CD4-positive, alpha-beta T cell (primary cell): ENCODE measurements around the gene ADAD2. TPM values are rescaled to one million over a fixed set of nuclear protein-coding genes. Genes with fewer than 3 reads are reported as not detected.

Source experiments
- ATAC-seq: fragments of 200-7000 bp; cut with Tn5 transposase; one replicate; pipeline ENCODE4 v1.10.0; 2022; ENCODE audit warnings: mild to moderate bottlenecking; ENCODE audit not compliant: poor library complexity
- CTCF ChIA-PET: fragments of 350-600 bp; sonication (Branson Sonifier 250); formaldehyde crosslinking; loops from one replicate; lab custom pipeline; 2021; ENCODE audit warnings: antibody characterized with exemption, inconsistent platforms; lab: Charles Lee
- POLR2A ChIA-PET: fragments of 350-600 bp; sonication (Branson Sonifier 250); formaldehyde crosslinking; loops from one replicate; lab custom pipeline; 2021; ENCODE audit warnings: antibody characterized with exemption, inconsistent platforms; lab: Charles Lee
- DNase-seq, 14 experiments: peaks; one replicate each; pipeline ENCODE4 v3.0.0-alpha.2; 2013 to 2020; ENCODE audit warnings: mixed read lengths in 2 of 14
- H3K27ac ChIP-seq, 2 donors: one replicate each; pipeline versions ENCODE4 v1.5.1 to v1.7.0; 2013; ENCODE audit warnings: low read length in 2 of 2, low read depth in 1 of 2, mild to moderate bottlenecking in 1 of 2
- H3K27me3 ChIP-seq, 2 experiments: 1 replicate in 1 of 2; 2 replicates in 1 of 2; pipeline versions ENCODE4 v1.6.1 to v1.7.0; 2013; ENCODE audit warnings: low read length in 2 of 2, control low read depth in 1 of 2, mild to moderate bottlenecking in 1 of 2, moderate library complexity in 1 of 2; ENCODE audit not compliant: insufficient read depth in 2 of 2, control insufficient read depth in 1 of 2
- H3K36me3 ChIP-seq: one replicate; pipeline ENCODE4 v1.6.1; 2013; ENCODE audit warnings: low read length, control low read depth; ENCODE audit not compliant: insufficient read depth
- H3K4me1 ChIP-seq: one replicate; pipeline ENCODE4 v1.6.1; 2013; ENCODE audit warnings: low read length, control low read depth; ENCODE audit not compliant: insufficient read depth
- H3K4me3 ChIP-seq: one replicate; pipeline ENCODE4 v1.5.1; 2013; ENCODE audit warnings: mild to moderate bottlenecking, low read length, moderate library complexity
- H3K9me3 ChIP-seq, 2 experiments: 1 replicate in 1 of 2; 2 replicates in 1 of 2; pipeline versions ENCODE4 v1.6.1 to v1.7.0; 2013; ENCODE audit warnings: low read length in 2 of 2, mild to moderate bottlenecking in 2 of 2, control low read depth in 1 of 2, moderate library complexity in 1 of 2; ENCODE audit not compliant: control insufficient read depth in 1 of 2, insufficient read depth in 1 of 2
- H3K27ac Mint-ChIP-seq: one replicate; pipeline ENCODE4 v1.8.0; 2020; ENCODE audit warnings: mixed read lengths
- H3K27me3 Mint-ChIP-seq: one replicate; pipeline ENCODE4 v1.8.0; 2021; ENCODE audit warnings: mixed read lengths
- H3K36me3 Mint-ChIP-seq: one replicate; pipeline ENCODE4 v1.8.0; 2021; ENCODE audit warnings: low read depth, mixed read lengths
- H3K4me1 Mint-ChIP-seq: one replicate; pipeline ENCODE4 v1.8.0; 2021; ENCODE audit warnings: low read depth, mixed read lengths
- H3K4me3 Mint-ChIP-seq: one replicate; pipeline ENCODE4 v1.8.0; 2020; ENCODE audit warnings: mild to moderate bottlenecking, mixed read lengths
- H3K9me3 Mint-ChIP-seq: one replicate; pipeline ENCODE4 v1.8.0; 2020; ENCODE audit warnings: mixed read lengths
- intact Hi-C, 2 experiments: fragments of 100-400 bp; cut with DNase I in 1 of 2; cut with micrococcal nuclease in 1 of 2; formaldehyde crosslinking; loops; one replicate each; pipeline versions ENCODE4 v1.15.1 to v1.9.0; 2023 to 2025; cut with DNase I, micrococcal nuclease
- total RNA-seq, 174 experiments: library from RNA in 2 of 174; stranded (reverse) in 2 of 174; gene quantifications; one replicate each; pipeline ENCODE4 v1.2.3 and lab custom pipeline; 2021 to 2026
- TF ChIP-seq, protein P1 (sequence below): fragments of 200-600 bp; IDR thresholded peaks from one replicate; pipeline ENCODE4 v1.8.0; 2022; ENCODE audit warnings: antibody characterized with exemption, mild to moderate bottlenecking

ADAD2 gene
- total RNA-seq, 2 experiments from 2014 or later, result 0.59 TPM; not detected in 1

DNA sequence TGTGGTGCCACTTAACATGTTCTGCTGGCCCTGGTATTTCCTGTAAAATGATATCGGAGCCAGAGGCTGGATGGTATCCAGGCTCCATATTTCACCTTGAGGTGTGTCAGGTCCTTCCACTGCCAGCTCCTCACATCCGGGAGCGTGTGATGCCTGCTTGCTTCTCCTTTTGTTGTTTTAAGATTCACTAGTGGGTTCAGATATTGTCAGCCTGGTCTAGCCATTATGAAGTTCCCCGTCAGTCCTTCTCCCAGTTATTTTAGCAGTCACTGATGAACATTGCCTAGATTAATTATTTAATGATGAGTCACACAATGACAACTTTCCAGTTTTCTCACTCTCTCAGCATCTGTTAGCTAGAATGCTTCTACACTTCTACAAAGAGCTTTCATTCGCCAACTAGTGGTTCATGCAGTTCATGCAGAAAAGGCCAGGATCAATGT lies 34.6 kb upstream of the ADAD2 start:
- H3K4me1 Mint-ChIP-seq, result no peaks in the 10 kb centered on the region
- H3K27me3 Mint-ChIP-seq, result peaks cover 29% of the 10 kb centered on the region
- no peak overlapping the region for H3K27ac ChIP-seq
- H3K4me3 Mint-ChIP-seq, result no peak overlapping the region
- H3K9me3 Mint-ChIP-seq, result no peaks in the 10 kb centered on the region
- ChIA-PET CTCF (interaction anchor here (0.7 to 1.2 kb wide), 3 partner anchors 40 to 254 kb away, joined by 3 read pairs; no protein-coding TSS in a partner anchor), POLR2A (no interaction called here)
- H3K9me3 ChIP-seq, result no peaks in the 10 kb centered on the region
- no peak overlapping the region for H3K27ac Mint-ChIP-seq
- no peak for DNase-seq
- intact Hi-C loops, result no loop called here
- TF ChIP-seq, protein P1, sequence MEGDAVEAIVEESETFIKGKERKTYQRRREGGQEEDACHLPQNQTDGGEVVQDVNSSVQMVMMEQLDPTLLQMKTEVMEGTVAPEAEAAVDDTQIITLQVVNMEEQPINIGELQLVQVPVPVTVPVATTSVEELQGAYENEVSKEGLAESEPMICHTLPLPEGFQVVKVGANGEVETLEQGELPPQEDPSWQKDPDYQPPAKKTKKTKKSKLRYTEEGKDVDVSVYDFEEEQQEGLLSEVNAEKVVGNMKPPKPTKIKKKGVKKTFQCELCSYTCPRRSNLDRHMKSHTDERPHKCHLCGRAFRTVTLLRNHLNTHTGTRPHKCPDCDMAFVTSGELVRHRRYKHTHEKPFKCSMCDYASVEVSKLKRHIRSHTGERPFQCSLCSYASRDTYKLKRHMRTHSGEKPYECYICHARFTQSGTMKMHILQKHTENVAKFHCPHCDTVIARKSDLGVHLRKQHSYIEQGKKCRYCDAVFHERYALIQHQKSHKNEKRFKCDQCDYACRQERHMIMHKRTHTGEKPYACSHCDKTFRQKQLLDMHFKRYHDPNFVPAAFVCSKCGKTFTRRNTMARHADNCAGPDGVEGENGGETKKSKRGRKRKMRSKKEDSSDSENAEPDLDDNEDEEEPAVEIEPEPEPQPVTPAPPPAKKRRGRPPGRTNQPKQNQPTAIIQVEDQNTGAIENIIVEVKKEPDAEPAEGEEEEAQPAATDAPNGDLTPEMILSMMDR, result no peak
- no peak for ATAC-seq
- H3K4me1 ChIP-seq, result no peaks in the 10 kb centered on the region
- H3K27me3 ChIP-seq, result peaks cover 0 to 10% of the 10 kb centered on the region in 2 experiments
- no peaks in the 10 kb centered on the region for H3K36me3 Mint-ChIP-seq
- H3K36me3 ChIP-seq, result no peaks in the 10 kb centered on the region
- H3K4me3 ChIP-seq, result no peak overlapping the region

DNA sequence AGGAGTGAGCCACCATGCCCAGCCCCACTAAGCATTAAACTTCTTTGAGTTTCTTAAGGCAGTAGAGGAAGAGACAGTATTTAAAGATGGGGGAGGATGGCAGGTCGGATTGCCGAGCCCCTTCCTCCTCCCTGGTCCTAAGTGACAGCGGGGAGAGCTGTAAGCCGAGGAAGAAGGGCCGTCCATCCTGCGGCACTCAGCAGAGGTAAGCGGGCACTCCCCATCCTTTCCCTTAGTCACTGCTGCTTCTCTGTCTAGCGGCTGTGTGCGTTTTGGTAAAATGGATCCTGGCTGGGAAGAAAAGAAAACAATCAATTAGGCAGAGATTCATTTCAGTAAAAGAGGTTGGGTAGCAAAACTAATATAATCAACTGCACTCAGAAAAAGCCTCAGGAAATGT lies 31.9 kb upstream of the ADAD2 start:
- POLR2A ChIA-PET, result no interaction called here
- intact Hi-C loops, result no loop called here
- H3K4me1 ChIP-seq, result no peaks in the 10 kb centered on the region
- H3K36me3 Mint-ChIP-seq, result no peaks in the 10 kb centered on the region
- H3K9me3 ChIP-seq, result no peaks in the 10 kb centered on the region
- no peak overlapping the region for H3K4me3 Mint-ChIP-seq
- no peaks in the 10 kb centered on the region for H3K4me1 Mint-ChIP-seq
- H3K9me3 Mint-ChIP-seq, result no peaks in the 10 kb centered on the region
- H3K27ac Mint-ChIP-seq, result no peak overlapping the region
- no peaks in the 10 kb centered on the region for H3K36me3 ChIP-seq
- TF ChIP-seq, protein P1, result no peak
- CTCF ChIA-PET, result no interaction called here
- no peak overlapping the region for H3K4me3 ChIP-seq
- H3K27me3 ChIP-seq, result peaks cover 0 to 10% of the 10 kb centered on the region in 2 experiments
- no peak overlapping the region for H3K27ac ChIP-seq
- no peak for DNase-seq
- ATAC-seq, result no peak
- H3K27me3 Mint-ChIP-seq, result peaks cover 33% of the 10 kb centered on the region

DNA sequence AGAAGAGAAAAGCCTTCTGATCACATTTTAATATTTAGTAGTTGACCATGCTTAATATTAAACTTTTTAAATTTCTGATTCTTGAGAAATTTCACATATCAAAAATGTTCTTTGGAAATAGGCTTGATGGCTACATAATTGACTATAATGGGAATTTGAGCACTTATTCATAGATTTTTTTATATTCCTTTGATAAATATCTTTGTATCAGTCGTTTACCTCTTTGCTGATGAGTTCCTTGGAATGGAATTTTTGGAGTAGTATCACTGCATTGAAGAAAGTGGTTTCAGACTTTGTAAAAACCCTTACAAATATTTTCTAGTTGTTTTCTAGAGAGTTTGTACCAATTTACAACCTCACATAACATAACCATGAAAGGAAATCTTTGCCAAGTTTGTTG lies 31.2 kb upstream of the ADAD2 start:
- peaks cover 41% of the 10 kb centered on the region for H3K27me3 Mint-ChIP-seq

More for the DNA sequence above, 31.2 kb upstream of the ADAD2 start:
- Histone ChIP-seq H3K27ac (no peak overlapping the region), H3K9me3 (no peaks in the 10 kb centered on the region), H3K27me3 (peaks cover 0 to 10% of the 10 kb centered on the region in 2 experiments), H3K4me1 (no peaks in the 10 kb centered on the region), H3K36me3 (no peaks in the 10 kb centered on the region), H3K4me3 (no peak overlapping the region)
- DNase-seq (no peak), ATAC-seq (no peak)
- no peaks in the 10 kb centered on the region for H3K4me1 Mint-ChIP-seq
- no peak overlapping the region for H3K4me3 Mint-ChIP-seq
- H3K27ac Mint-ChIP-seq, result no peak overlapping the region
- no peaks in the 10 kb centered on the region for H3K9me3 Mint-ChIP-seq
- no peaks in the 10 kb centered on the region for H3K36me3 Mint-ChIP-seq
- TF ChIP-seq, protein P1, result no peak
- ChIA-PET POLR2A (no interaction called here), CTCF (no interaction called here)
- intact Hi-C loops, result no loop called here
